ENCODE data around the gene PPP1R11.

The PPP1R11 gene

DNA sequence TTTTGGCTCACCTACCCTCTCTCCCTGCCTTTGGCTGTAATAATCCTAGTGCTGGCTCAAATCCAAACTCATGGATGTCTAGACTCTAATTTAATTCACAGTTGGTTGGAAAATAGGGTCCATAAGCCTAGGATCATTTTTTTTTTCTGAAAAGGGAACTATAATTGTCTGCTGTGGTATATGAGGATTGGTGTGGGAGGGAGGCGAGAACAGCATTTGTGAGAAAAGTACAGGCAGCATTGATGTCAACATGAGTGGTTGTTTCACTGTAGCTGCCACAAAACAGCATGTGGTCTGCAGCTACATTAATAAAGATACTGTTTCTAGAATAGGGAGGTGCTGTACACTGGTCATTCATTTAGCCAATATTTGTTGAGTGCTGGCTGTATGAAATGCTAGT is 24.5 kb upstream of the PPP1R11 start:
- TF ChIP-seq CSDC2 (CRISPR knock-in tag; IDR thresholded peaks at IDR 0.05) (no peak), ESRRG (CRISPR knock-in tag; IDR thresholded peaks at IDR 0.05) (no peak), POU6F1 (CRISPR knock-in tag; IDR thresholded peaks at IDR 0.05; ENCODE audit: borderline replicate concordance, low read depth) (no peak), BACH2 (CRISPR knock-in tag; IDR thresholded peaks at IDR 0.05; ENCODE audit: borderline replicate concordance) (no peak), ZFP30 (CRISPR knock-in tag; IDR thresholded peaks at IDR 0.05) (no peak), ZNF70 (CRISPR knock-in tag; IDR thresholded peaks at IDR 0.05) (peak; percentile 78)
- no peak for ATAC-seq

GRCh38 chr6:30042914-30043313 is 24.1 kb upstream of the PPP1R11 start:
- no peak for TF ChIP-seq PPARA (CRISPR knock-in tag; IDR thresholded peaks at IDR 0.05; ENCODE audit: borderline replicate concordance)
- no peak for TF ChIP-seq ZFP30 (CRISPR knock-in tag; IDR thresholded peaks at IDR 0.05)
- TF ChIP-seq TOX (CRISPR knock-in tag; IDR thresholded peaks at IDR 0.05; ENCODE audit: borderline replicate concordance): no peak
- no peak for TF ChIP-seq ZNF8 (CRISPR knock-in tag; IDR thresholded peaks at IDR 0.05)
- no peak for TF ChIP-seq ISL1 (CRISPR knock-in tag; IDR thresholded peaks at IDR 0.05)
- no peak for TF ChIP-seq ZFP3 (CRISPR knock-in tag; IDR thresholded peaks at IDR 0.05)
- TF ChIP-seq CSDC2 (CRISPR knock-in tag; IDR thresholded peaks at IDR 0.05): no peak
- TF ChIP-seq CSRNP3 (CRISPR knock-in tag; IDR thresholded peaks at IDR 0.05): no peak
- TF ChIP-seq ZNF565 (CRISPR knock-in tag; conservative IDR thresholded peaks at IDR 0.05; ENCODE audit: low read depth): no peak
- no peak for TF ChIP-seq POU6F1 (CRISPR knock-in tag; IDR thresholded peaks at IDR 0.05; ENCODE audit: borderline replicate concordance, low read depth)
- TF ChIP-seq ESRRG (CRISPR knock-in tag; IDR thresholded peaks at IDR 0.05): no peak
- no peak for TF ChIP-seq SNAI2 (CRISPR knock-in tag; IDR thresholded peaks at IDR 0.05)
- no peak for TF ChIP-seq ZNF70 (CRISPR knock-in tag; IDR thresholded peaks at IDR 0.05)
- no peak for ATAC-seq

DNA sequence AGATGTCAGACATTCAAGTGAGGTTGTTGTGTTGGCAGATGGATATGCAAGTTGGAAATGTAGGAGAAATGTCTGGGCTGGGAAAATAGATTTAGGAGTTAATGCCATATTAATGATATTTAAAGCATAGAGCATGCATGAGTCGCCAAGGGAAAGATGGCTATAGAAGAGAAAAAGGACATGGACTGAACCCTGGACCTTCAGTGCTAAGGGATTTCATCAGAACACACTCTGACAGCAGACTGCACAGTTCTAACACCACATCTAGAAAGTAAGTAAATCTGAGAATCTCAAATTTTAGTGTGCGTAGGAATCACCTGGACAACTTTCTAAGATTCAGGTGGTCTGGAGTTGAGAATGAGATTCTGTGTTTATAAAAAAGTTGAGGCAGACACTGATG is 23.3 kb upstream of the PPP1R11 start:
- no peak for ATAC-seq

More for the DNA sequence above, 23.3 kb upstream of the PPP1R11 start:
- no peak for TF ChIP-seq ZFP30 (CRISPR knock-in tag; IDR thresholded peaks at IDR 0.05)
- TF ChIP-seq POU6F1 (CRISPR knock-in tag; IDR thresholded peaks at IDR 0.05; ENCODE audit: borderline replicate concordance, low read depth): no peak
- TF ChIP-seq SNAI2 (CRISPR knock-in tag; IDR thresholded peaks at IDR 0.05): no peak
- TF ChIP-seq CSRNP3 (CRISPR knock-in tag; IDR thresholded peaks at IDR 0.05): no peak
- no peak for TF ChIP-seq ZC3H10 (CRISPR knock-in tag; IDR thresholded peaks at IDR 0.05)
- no peak for TF ChIP-seq ARNTL (CRISPR knock-in tag; IDR thresholded peaks at IDR 0.05; ENCODE audit: borderline replicate concordance, low read depth)
- no peak for TF ChIP-seq CSDC2 (CRISPR knock-in tag; IDR thresholded peaks at IDR 0.05)
- TF ChIP-seq PATZ1 (CRISPR knock-in tag; IDR thresholded peaks at IDR 0.05; ENCODE audit: borderline replicate concordance): no peak
- no peak for TF ChIP-seq ZNF8 (CRISPR knock-in tag; IDR thresholded peaks at IDR 0.05)
- no peak for TF ChIP-seq GLIS3 (CRISPR knock-in tag; IDR thresholded peaks at IDR 0.05)
- no peak for TF ChIP-seq TOX (CRISPR knock-in tag; IDR thresholded peaks at IDR 0.05; ENCODE audit: borderline replicate concordance)
- no peak for TF ChIP-seq ZNF565 (CRISPR knock-in tag; conservative IDR thresholded peaks at IDR 0.05; ENCODE audit: low read depth)
- no peak for TF ChIP-seq OSR1 (CRISPR knock-in tag; IDR thresholded peaks at IDR 0.05)
